ENCODE measurements around the gene GDAP2.

DNA sequence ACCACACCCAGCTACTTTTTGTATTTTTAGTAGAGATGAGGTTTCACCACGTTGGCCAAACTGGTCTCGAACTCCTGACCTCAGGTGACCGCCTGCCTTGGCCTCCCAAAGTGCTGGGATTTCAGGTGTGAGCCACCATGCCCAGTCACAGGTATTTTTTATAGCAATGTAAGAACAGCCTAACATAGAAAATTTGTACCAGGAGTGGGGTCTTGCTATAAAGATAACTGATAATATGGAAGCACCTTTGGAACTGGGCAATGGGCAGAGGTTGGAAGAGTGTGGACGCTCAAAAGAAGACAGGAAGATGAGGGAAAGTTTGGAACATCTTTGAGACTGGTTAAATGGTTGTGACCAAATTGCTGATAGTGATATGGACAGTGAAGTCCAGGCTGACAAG, 99.2 kb downstream of the GDAP2 start:
- TF ChIP-seq GATA2 (IDR thresholded peaks at IDR 0.05; ENCODE audit: low read depth, low read length) (no peak), GATA3 (IDR thresholded peaks at IDR 0.05; ENCODE audit: low read depth, low read length) (no peak)

Measured in SH-SY5Y (cell line).